K562 (cell line): ENCODE results near the gene TERT. TPM values are rescaled to one million over a fixed set of nuclear protein-coding genes. Genes with fewer than 3 reads are reported as not detected.

Experiments used
- ATAC-seq: fragments of 200-7000 bp; cut with Tn5 transposase; 3 replicates; pipeline ENCODE4 v1.9.1; 2020; ENCODE audit warnings: moderate library complexity
- BruUV-seq: library from RNA; stranded (reverse); fragments of 400-500 nt; replicated peaks from 2 replicates; lab custom pipeline; 2021; lab: Mats Ljungman, UMichigan
- CTCF ChIA-PET: fragments of 300-600 bp; formaldehyde crosslinking; extraction: SDS; loops from one replicate; lab custom pipeline; 2021; ENCODE audit warnings: low intra/inter-chr PET ratio; lab: Yijun Ruan, JAX
- POLR2A ChIA-PET: fragments of 300-600, 350-650 bp; sonication (Branson Sonifier 250); formaldehyde crosslinking; extraction: SDS; loops from one replicate; lab custom pipeline; 2021; ENCODE audit warnings: antibody characterized with exemption, inconsistent platforms; lab: Yijun Ruan, JAX
- DNase-seq, 4 experiments: peaks; one replicate each; pipeline versions ENCODE4 v3.0.0 to v3.0.0-alpha.2; 2011 to 2018; ENCODE audit warnings: low spot score in 3 of 4, mixed read lengths in 3 of 4; ENCODE audit errors: extremely low read depth in 1 of 4
- FAIRE-seq: peaks from 2 replicates; lab custom pipeline; 2011; peaks lifted over from hg19 to GRCh38; lab: Jason Lieb, UNC
- H2AFZ ChIP-seq: 2 replicates; pipeline ENCODE4 v1.6.0; 2011; ENCODE audit warnings: low read depth, low read length, control low read depth, inconsistent platforms
- H3K27ac ChIP-seq: fragments of 200-600 bp; 3 replicates; pipeline ENCODE4 v1.8.0; 2011; ENCODE audit warnings: low read depth, mild to moderate bottlenecking, control low read depth, inconsistent platforms, low read length, moderate library complexity, mixed read lengths; ENCODE audit errors: extremely low read depth
- H3K27me3 ChIP-seq, 2 experiments: fragments of 300-600 bp in 1 of 2; 2 replicates in 1 of 2; 3 replicates in 1 of 2; pipeline versions ENCODE4 v1.6.0 to v1.8.0; 2011; ENCODE audit warnings: inconsistent platforms in 2 of 2, low read length in 2 of 2, mild to moderate bottlenecking in 1 of 2, mixed read lengths in 1 of 2, moderate library complexity in 1 of 2; ENCODE audit not compliant: control insufficient read depth in 2 of 2, insufficient read depth in 2 of 2
- H3K36me3 ChIP-seq: fragments of 300-600 bp; 3 replicates; pipeline ENCODE4 v1.8.0; 2011; ENCODE audit warnings: mild to moderate bottlenecking, low read length, inconsistent platforms; ENCODE audit not compliant: control insufficient read depth, insufficient read depth
- H3K4me1 ChIP-seq, 2 experiments: fragments of 200-600 bp in 1 of 2; replicated peaks in 1 of 2; 2 replicates in 1 of 2; 3 replicates in 1 of 2; pipeline versions ENCODE4 v1.5.1 to v1.8.0; 2011; ENCODE audit warnings: inconsistent platforms in 2 of 2, low read length in 2 of 2, mild to moderate bottlenecking in 1 of 2, mixed read lengths in 1 of 2, moderate library complexity in 1 of 2; ENCODE audit not compliant: control insufficient read depth in 2 of 2, insufficient read depth in 2 of 2
- H3K4me2 ChIP-seq: 2 replicates; pipeline ENCODE4 v1.6.1; 2011; ENCODE audit warnings: low read length, control low read depth, inconsistent platforms, mixed read lengths; ENCODE audit not compliant: insufficient read depth
- H3K4me3 ChIP-seq: fragments of 200-600 bp; sonication (generic), shearing (Covaris generic); 2 replicates; pipeline ENCODE4 v1.5.1; 2016; ENCODE audit warnings: control low read depth, inconsistent platforms
- H3K79me2 ChIP-seq: fragments of 200-600 bp; 3 replicates; pipeline ENCODE4 v1.8.0; 2011; ENCODE audit warnings: low read length, inconsistent platforms; ENCODE audit not compliant: control insufficient read depth, insufficient read depth
- H3K9ac ChIP-seq, 2 experiments: 2 replicates each; pipeline versions ENCODE4 v1.6.0 to v1.6.1; 2011; ENCODE audit warnings: low read depth in 2 of 2, low read length in 2 of 2, control low read depth in 1 of 2, inconsistent platforms in 1 of 2, mild to moderate bottlenecking in 1 of 2, mixed read lengths in 1 of 2; ENCODE audit not compliant: insufficient read depth in 1 of 2
- H3K9me1 ChIP-seq: one replicate; pipeline ENCODE4 v1.6.0; 2011; ENCODE audit warnings: inconsistent platforms, mild to moderate bottlenecking, low read length, moderate library complexity; ENCODE audit not compliant: control insufficient read depth, insufficient read depth
- H3K9me3 ChIP-seq: replicated peaks from 2 replicates; pipeline ENCODE4 v1.5.1; 2011; ENCODE audit warnings: low read depth, low read length, inconsistent platforms; ENCODE audit not compliant: control insufficient read depth, insufficient read depth
- H4K20me1 ChIP-seq: replicated peaks from 2 replicates; pipeline ENCODE4 v1.6.1; 2011; ENCODE audit warnings: low read length, inconsistent platforms, mixed read lengths; ENCODE audit not compliant: control insufficient read depth, insufficient read depth
- C11orf30 ChIP-seq: fragments of 450-650 bp; IDR thresholded peaks from 2 replicates; pipeline ENCODE4 v1.6.1; 2016; ENCODE audit warnings: low read depth, mild to moderate bottlenecking
- E2F4 ChIP-seq: sonication (generic); formaldehyde crosslinking; IDR thresholded peaks from 2 replicates; pipeline ENCODE4 v1.8.0; 2022; ENCODE audit warnings: mild to moderate bottlenecking, low read depth, missing genetic modification reagents
- KDM5B ChIP-seq: fragments of 200-600 bp; sonication (generic); IDR thresholded peaks from 2 replicates; pipeline ENCODE4 v1.6.1; 2012; ENCODE audit warnings: low read depth, mild to moderate bottlenecking, moderate library complexity, low read length, control low read depth, inconsistent platforms; ENCODE audit not compliant: insufficient replicate concordance
- MYC ChIP-seq, 2 experiments: fragments of 250-450 bp in 1 of 2; sonication (Bioruptor Pico) in 1 of 2; IDR thresholded peaks; 2 replicates each; pipeline versions ENCODE4 v1.5.1 to v1.6.1; 2012 to 2021; ENCODE audit warnings: low read depth in 2 of 2, borderline replicate concordance in 1 of 2, improper control_type of control experiment in 1 of 2, low read length in 1 of 2, mild to moderate bottlenecking in 1 of 2, moderate library complexity in 1 of 2
- POLR3A ChIP-seq: IDR thresholded peaks from 2 replicates; pipeline ENCODE4 v1.6.1; 2011; ENCODE audit warnings: borderline replicate concordance, mild to moderate bottlenecking, moderate library complexity; ENCODE audit not compliant: insufficient read length, insufficient read depth; ENCODE audit errors: extremely low read depth
- RBM14 ChIP-seq: fragments of 200-400 bp; formaldehyde crosslinking; IDR thresholded peaks from 2 replicates; pipeline ENCODE4 v1.6.1; 2018; ENCODE audit warnings: low read depth, mild to moderate bottlenecking, low read length, moderate library complexity, borderline replicate concordance; ENCODE audit not compliant: insufficient read depth
- SFPQ ChIP-seq: fragments of 200-400 bp; formaldehyde crosslinking; IDR thresholded peaks from 2 replicates; pipeline ENCODE4 v1.6.1; 2017; ENCODE audit warnings: mild to moderate bottlenecking, low read depth, low read length, moderate library complexity
- ZBTB33 ChIP-seq: sonication (generic); formaldehyde crosslinking; IDR thresholded peaks from 2 replicates; pipeline ENCODE4 v1.8.1; 2023; ENCODE audit warnings: mild to moderate bottlenecking, missing genetic modification reagents
- ZNF239 ChIP-seq: fragments of 250-450 bp; sonication (Bioruptor Pico); IDR thresholded peaks from 2 replicates; pipeline ENCODE4 v1.4.0; 2020; ENCODE audit warnings: mild to moderate bottlenecking
- ZNF764 ChIP-seq: fragments of 250-450 bp; sonication (Bioruptor Pico); IDR thresholded peaks from 2 replicates; pipeline ENCODE4 v1.4.0; 2020; ENCODE audit warnings: low read depth, mild to moderate bottlenecking, moderate library complexity
- WGBS: fragments of 100-300 bp; shearing (Covaris generic); methylation state at CpG from one replicate; pipeline ENCODE4 v1.1.6; 2016; ENCODE audit warnings: low coverage, mixed read lengths; ENCODE audit not compliant: insufficient coverage; ENCODE audit errors: missing lambda C conversion rate; 5-methylcytosine and 5-hydroxymethylcytosine counted together
- in situ Hi-C: fragments of 300-500 bp; cut with MboI; formaldehyde crosslinking; loops from 4 replicates; pipeline ENCODE4 v1.15.0; 2018; ENCODE audit warnings: inconsistent platforms, mixed read lengths
- intact Hi-C: fragments of 100-400 bp; cut with micrococcal nuclease; formaldehyde crosslinking; loops from 2 replicates; pipeline ENCODE4 v1.14.2; 2022
- polyA plus RNA-seq, 8 experiments: library from polyadenylated mRNA; depleted of rRNA in 4 of 8; stranded (reverse) in 5 of 8; unstranded in 3 of 8; fragments of >200 nt; fragmentation: Nextera tagmentation in 2 of 8; fragmentation: Illumina TruSeq in 1 of 8; extraction: Ambion mirVana in 2 of 8; extraction: Trizol in 1 of 8; gene quantifications; 2 replicates each; pipeline versions ENCODE4 v1.2.1 to v1.2.3, GENCODE V29; 2011 to 2014; ENCODE audit warnings: inconsistent platforms in 1 of 8, missing spikeins in 1 of 8
- total RNA-seq, 7 experiments: library from RNA; depleted of rRNA in 6 of 7; stranded (reverse); fragments of >200 nt in 6 of 7; fragmentation: Illumina TruSeq in 2 of 7; extraction: Trizol in 2 of 7; gene quantifications; 2 replicates each; pipeline versions ENCODE4 v1.2.1 to v1.2.3, GENCODE V29; 2011 to 2021; ENCODE audit warnings: low replicate concordance in 1 of 7

Gene TERT
- total and polyA plus RNA-seq, 9 of the 15 experiments (the other 6 are each of a cell fraction or from before 2014, with no cell fraction given), result 0.08 to 4.5 (median 0.98) TPM; not detected in 1

GRCh38 chr5:1203968-1204692 lies 90.7 kb downstream of the TERT start:
- no peak for DNase-seq
- TF ChIP-seq E2F4 (CRISPR knock-in tag), result no peak
- TF ChIP-seq ZNF239 (CRISPR knock-in tag), result peak; percentile 86
- TF ChIP-seq KDM5B, result peak; percentile 1
- TF ChIP-seq ZBTB33 (CRISPR knock-in tag), result no peak
- peak; percentile 71; the same call in 1 of the 2 replicates for TF ChIP-seq RBM14
- TF ChIP-seq SFPQ, result no peak
- no peak for TF ChIP-seq ZNF764 (CRISPR knock-in tag)
- TF ChIP-seq MYC (IDR thresholded peaks at IDR 0.05; ENCODE audit: low read depth, low read length), result no peak
- TF ChIP-seq MYC (CRISPR knock-in tag; IDR thresholded peaks at IDR 0.05; ENCODE audit: borderline replicate concordance, low read depth), result no peak
- TF ChIP-seq C11orf30, result no peak
- no peak for TF ChIP-seq POLR3A
- TF ChIP-seq, all 486 proteins: peak for 3
- no peaks in the 10 kb centered on the region for H3K9me3 ChIP-seq
- H3K9ac ChIP-seq, result no peak overlapping the region
- ATAC-seq (no peak), FAIRE-seq (no peak)
- peaks cover 6% of the 10 kb centered on the region; the same call in 1 of the 2 replicates for H4K20me1 ChIP-seq
- no peaks in the 10 kb centered on the region for H3K36me3 ChIP-seq
- ChIA-PET POLR2A (interaction anchor here (0.6 to 0.9 kb wide), 2 partner anchors 27 to 35 kb away, joined by 4 read pairs; no protein-coding TSS in a partner anchor), CTCF (interaction anchor here (1.5 to 3.0 kb wide), 2 partner anchors 29 to 36 kb away, joined by 7 to 25 read pairs; no protein-coding TSS in a partner anchor)
- intact Hi-C loops (loop anchor here (1.0 kb wide), 1 partner anchor 36 kb away; no protein-coding TSS in a partner anchor), in situ Hi-C loops (no loop called here)
- H3K4me3 ChIP-seq, result no peak overlapping the region
- H3K4me2 ChIP-seq, result no peak overlapping the region
- no peak overlapping the region for H2AFZ ChIP-seq
- peaks cover 32 to 85% of the 10 kb centered on the region in 2 experiments for H3K4me1 ChIP-seq
- H3K27ac ChIP-seq, result no peak overlapping the region
- 47% methylated on average over 20 of the region's 25 CpGs for WGBS
- no TSS peak for BruUV-seq
- no peaks in the 10 kb centered on the region for H3K9me1 ChIP-seq
- H3K27me3 ChIP-seq, result peaks cover 0 to 33% of the 10 kb centered on the region in 2 experiments; a peak in 3 of 5 replicates
- no peaks in the 10 kb centered on the region; the same call in 2 of the 3 replicates for H3K79me2 ChIP-seq
